Activated CD4-positive, alpha-beta T cell treated with anti-CD3 and anti-CD28 coated beads, Interleukin-10, Interleukin-2, amounts not matched to agents 100 ng/mL and 50 ng/mL, durations not matched to agents 16 hours and 8 hours (primary cell): Measurements from ENCODE around the gene SEPTIN12.
A peak's percentile ranks its signal among the peaks of the same experiment; 100 is the strongest.
"Not testable (repeated sequence)": the region's sequence is repeated elsewhere in the genome, so short reads cannot be mapped to it uniquely, and the experiment has no call there.

Experiments used
- DNase-seq: peaks from one replicate; pipeline ENCODE4 v3.0.0-alpha.2; 2020

Gene SEPTIN12

GRCh38 chr16:4750896-4751295 is 37.2 kb downstream of the SEPTIN12 start:
- no peak for DNase-seq

- no peak for DNase-seq
Observed at GRCh38 chr16:4749700-4750257, 38.4 kb downstream of the SEPTIN12 start.

GRCh38 chr16:4748682-4749411 is 39.3 kb downstream of the SEPTIN12 start:
- DNase-seq, result no peak

GRCh38 chr16:4747906-4748681 is 40.1 kb downstream of the SEPTIN12 start:
- DNase-seq, result no peak

- DNase-seq, result no peak
Observed at GRCh38 chr16:4746991-4747574, 41.1 kb downstream of the SEPTIN12 start.

GRCh38 chr16:4746215-4746614 is 41.9 kb downstream of the SEPTIN12 start:
- no peak for DNase-seq

- DNase-seq, result no peak
Observed at GRCh38 chr16:4745274-4745569, 42.9 kb downstream of the SEPTIN12 start.

- no peak for DNase-seq
Observed at GRCh38 chr16:4744555-4745273, 43.4 kb downstream of the SEPTIN12 start.

GRCh38 chr16:4743226-4743878 is 44.8 kb downstream of the SEPTIN12 start:
- DNase-seq, result no peak

- DNase-seq, result not testable (repeated sequence)
Observed at GRCh38 chr16:4738370-4738769, 49.8 kb downstream of the SEPTIN12 start.

- no peak for DNase-seq
Observed at GRCh38 chr16:4737545-4737944, 50.6 kb downstream of the SEPTIN12 start.

GRCh38 chr16:4736546-4736945 is 51.6 kb downstream of the SEPTIN12 start:
- no peak for DNase-seq

GRCh38 chr16:4734730-4735535 is 53.2 kb downstream of the SEPTIN12 start:
- DNase-seq, result peak; percentile 94

GRCh38 chr16:4734063-4734729 is 53.9 kb downstream of the SEPTIN12 start, which contains the start of the genes ANKS3 and DNAAF8:
Gene ANKS3, minus strand, starts transcription at chr16:4734271. Its CDS starts 4,122 bp downstream, at chr16:4730149.
Gene DNAAF8, plus strand, starts transcription at chr16:4734537. Its CDS starts 1,978 bp downstream, at chr16:4736515.
- peak; percentile 88 for DNase-seq

- peak; percentile 16 for DNase-seq
Observed at GRCh38 chr16:4733747-4734062, 54.4 kb downstream of the SEPTIN12 start.

- DNase-seq, result no peak
Observed at GRCh38 chr16:4733211-4733742, 54.9 kb downstream of the SEPTIN12 start.

- no peak for DNase-seq
Observed at GRCh38 chr16:4729876-4730275, 58.3 kb downstream of the SEPTIN12 start.

- no peak for DNase-seq
Observed at GRCh38 chr16:4728676-4729075, 59.5 kb downstream of the SEPTIN12 start.
